Measurements from ENCODE around the gene SLC25A30. TPM values are rescaled to one million over a fixed set of nuclear protein-coding genes. Genes with fewer than 3 reads are reported as not detected.
A peak's percentile ranks its signal among the peaks of the same experiment; 100 is the strongest.

SLC25A30 gene
- total and polyA plus RNA-seq, 2 of the 13 experiments (the other 11 are each of a cell fraction or from before 2014, with no cell fraction given), result 19.6 to 22.5 TPM

- TF ChIP-seq KIAA2018 (CRISPR knock-in tag; IDR thresholded peaks at IDR 0.05; ENCODE audit: borderline replicate concordance) (no peak), HCFC1 (IDR thresholded peaks at IDR 0.05; ENCODE audit: low read depth, low read length) (peak; percentile 70), RXRA (CRISPR knock-in tag; IDR thresholded peaks at IDR 0.05) (peak; percentile 55; the same call in 1 of the 2 replicates), TEAD2 (CRISPR knock-in tag; IDR thresholded peaks at IDR 0.05) (no peak), CHD2 (IDR thresholded peaks at IDR 0.05; ENCODE audit: low read depth, low read length) (no peak; the same call in 1 of the 2 replicates), TRIM22 (IDR thresholded peaks at IDR 0.05) (no peak), CSRNP1 (CRISPR knock-in tag; IDR thresholded peaks at IDR 0.05) (0 out of 2 replicates have a peak, but pooled peaks have one; percentile 54), CHCHD3 (CRISPR knock-in tag; IDR thresholded peaks at IDR 0.05) (no peak), ZBTB21 (CRISPR knock-in tag; IDR thresholded peaks at IDR 0.05) (peak; percentile 61), HNRNPLL (IDR thresholded peaks at IDR 0.05; ENCODE audit: low read depth, low read length, poor library complexity, severe bottlenecking) (peak; percentile 48), ZNF101 (CRISPR knock-in tag; IDR thresholded peaks at IDR 0.05; ENCODE audit: borderline replicate concordance, low read depth) (no peak), ZNF292 (CRISPR knock-in tag; IDR thresholded peaks at IDR 0.05; ENCODE audit: borderline replicate concordance, low read depth) (no peak; the same call in 1 of the 2 replicates), ZHX1 (CRISPR knock-in tag; IDR thresholded peaks at IDR 0.05; ENCODE audit: low read depth) (no peak; the same call in 1 of the 2 replicates), ZNF530 (CRISPR knock-in tag; IDR thresholded peaks at IDR 0.05; ENCODE audit: low read depth) (no peak)
These were observed 46.7 kb upstream of the SLC25A30 start, which contains the start of gene COG3 (continued) for GRCh38 chr13:45464687-45465453.

Measured in HepG2 (cell line).